Suprapubic skin (tissue), 4 donors: ENCODE measurements around the gene ARHGEF25. TPM values are rescaled to one million over a fixed set of nuclear protein-coding genes. Genes with fewer than 3 reads are reported as not detected.

Experiments
- total RNA-seq, 4 donors: library from RNA; depleted of rRNA; stranded (reverse); fragments of >200 nt; gene quantifications; one replicate each; pipeline ENCODE4 v1.1.0, GENCODE V29; 2016

Gene ARHGEF25
- total RNA-seq, 4 donors from 2014 or later = 4.0 to 13.3 (median 7.9) TPM

Other genes with a start within 250 kb of the ARHGEF25 start
- gene R3HDM2, start 180.4 kb upstream of the ARHGEF25 start, total RNA-seq = 10 to 100 TPM; 43.4 to 97.6 (median 65.1) TPM
- not detected for gene INHBC, start 176.7 kb upstream of the ARHGEF25 start, total RNA-seq
- under 1 TPM in 1 of 4 donors, not detected in 3; 0.56 TPM for gene INHBE, start 156.1 kb upstream of the ARHGEF25 start, total RNA-seq
- 1 to 10 TPM in 2 of 4 donors, under 1 TPM in 1, not detected in 1; 0.51 to 2.9 (median 2.0) TPM for gene GLI1, start 151.7 kb upstream of the ARHGEF25 start, total RNA-seq
- 1 to 10 TPM; 5.4 to 7.4 (median 5.9) TPM for gene ARHGAP9, start 131.6 kb upstream of the ARHGEF25 start, total RNA-seq
- gene MARS1, start 123.4 kb upstream of the ARHGEF25 start, total RNA-seq = 100 to 1,000 TPM in 1 of 4 donors, 10 to 100 TPM in 3; 55.7 to 203 (median 79.7) TPM
- 10 to 100 TPM in 3 of 4 donors, 1 to 10 TPM in 1; 8.1 to 33.6 (median 14.4) TPM for gene DDIT3, start 90.9 kb upstream of the ARHGEF25 start, total RNA-seq
- 10 to 100 TPM; 24.4 to 92.9 (median 36.8) TPM for gene MBD6, start 88.6 kb upstream of the ARHGEF25 start, total RNA-seq
- 100 to 1,000 TPM; 152 to 242 (median 185) TPM for gene DCTN2, start 64.2 kb upstream of the ARHGEF25 start, total RNA-seq
- gene KIF5A, start 61.4 kb upstream of the ARHGEF25 start, total RNA-seq = under 1 TPM in 2 of 4 donors, not detected in 2; 0.08 to 0.23 TPM
- 10 to 100 TPM; 36.9 to 68.9 (median 51.5) TPM for gene PIP4K2C, start 20.2 kb upstream of the ARHGEF25 start, total RNA-seq
- gene DTX3, start 6.6 kb upstream of the ARHGEF25 start, total RNA-seq = 10 to 100 TPM; 10.4 to 19.0 (median 12.1) TPM
- gene B4GALNT1, start 21.8 kb downstream of the ARHGEF25 start, total RNA-seq = under 1 TPM in 3 of 4 donors, not detected in 1; 0.38 to 0.48 (median 0.42) TPM
- gene OS9, start 82.7 kb downstream of the ARHGEF25 start, total RNA-seq = 100 to 1,000 TPM; 165 to 282 (median 236) TPM
- gene AGAP2, start 127.3 kb downstream of the ARHGEF25 start, total RNA-seq = 1 to 10 TPM in 3 of 4 donors, under 1 TPM in 1; 0.45 to 1.4 (median 1.3) TPM
- gene TSPAN31, start 133.6 kb downstream of the ARHGEF25 start, total RNA-seq = 10 to 100 TPM; 29.8 to 54.7 (median 36.8) TPM
- gene CDK4, start 140.9 kb downstream of the ARHGEF25 start, total RNA-seq = 10 to 100 TPM; 35.7 to 82.3 (median 47.0) TPM
- 10 to 100 TPM; 10.2 to 26.6 (median 13.1) TPM for gene MARCHF9, start 143.7 kb downstream of the ARHGEF25 start, total RNA-seq
- 1 to 10 TPM; 1.2 to 4.1 (median 2.0) TPM for gene CYP27B1, start 155.6 kb downstream of the ARHGEF25 start, total RNA-seq
- gene METTL1, start 160.7 kb downstream of the ARHGEF25 start, total RNA-seq = 10 to 100 TPM in 3 of 4 donors, 1 to 10 TPM in 1; 9.1 to 24.1 (median 16.4) TPM
- 10 to 100 TPM in 3 of 4 donors, 1 to 10 TPM in 1; 8.7 to 13.7 (median 11.3) TPM for gene EEF1AKMT3, start 161.2 kb downstream of the ARHGEF25 start, total RNA-seq
- 10 to 100 TPM; 19.6 to 35.4 (median 29.1) TPM for gene TSFM, start 171.4 kb downstream of the ARHGEF25 start, total RNA-seq
- gene AVIL, start 207.3 kb downstream of the ARHGEF25 start, total RNA-seq = 10 to 100 TPM in 2 of 4 donors, 1 to 10 TPM in 2; 4.7 to 96.5 (median 10.0) TPM
- 100 to 1,000 TPM; 147 to 240 (median 215) TPM for gene CTDSP2, start 235.3 kb downstream of the ARHGEF25 start, total RNA-seq